Stimulated activated CD8-positive, alpha-beta memory T cell treated with anti-CD3 and anti-CD28 coated beads, Interleukin-2, amount 100 ng/mL, for 48 hours (primary cell): Measurements from ENCODE around the gene KCNQ1.

Source experiments
- DNase-seq, 2 donors: peaks; one replicate each; pipeline ENCODE4 v3.0.0-alpha.2; 2020; ENCODE audit warnings: low read depth in 2 of 2

KCNQ1 gene

DNA sequence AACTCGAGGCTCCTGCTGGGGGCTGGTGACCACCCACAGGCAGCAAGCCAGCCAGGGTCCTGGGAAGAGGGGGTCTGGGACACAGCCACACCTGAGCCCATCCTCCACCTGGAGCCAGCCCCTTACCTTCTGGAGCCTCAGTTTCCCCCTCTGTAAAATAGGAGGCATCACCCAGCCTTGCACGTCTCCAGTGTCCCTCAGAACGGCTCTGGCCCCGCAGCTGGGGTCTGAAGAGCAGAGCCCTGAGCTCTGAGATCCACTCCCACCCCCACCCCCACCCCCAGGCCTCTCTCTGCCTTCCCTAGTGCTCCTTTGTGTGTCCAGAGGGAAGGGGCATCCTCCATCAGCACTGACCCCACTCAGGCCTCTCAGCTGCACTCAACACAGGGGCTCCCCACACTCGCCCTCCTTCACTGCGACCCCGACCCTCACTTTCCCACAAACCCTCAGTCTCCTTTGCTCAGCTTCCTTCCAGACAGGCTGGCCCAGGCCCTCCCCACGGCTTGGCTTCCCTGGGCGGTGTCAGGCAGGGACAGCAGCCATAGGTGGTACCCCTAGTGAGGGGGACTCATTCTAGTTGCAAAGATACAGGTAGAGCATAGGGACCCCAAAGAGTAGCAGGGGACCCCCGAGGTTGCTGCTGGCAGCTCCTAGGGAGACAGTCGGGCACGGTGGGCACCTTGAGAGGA lies 288.3 kb downstream of the KCNQ1 start:
- no peak for DNase-seq

DNA sequence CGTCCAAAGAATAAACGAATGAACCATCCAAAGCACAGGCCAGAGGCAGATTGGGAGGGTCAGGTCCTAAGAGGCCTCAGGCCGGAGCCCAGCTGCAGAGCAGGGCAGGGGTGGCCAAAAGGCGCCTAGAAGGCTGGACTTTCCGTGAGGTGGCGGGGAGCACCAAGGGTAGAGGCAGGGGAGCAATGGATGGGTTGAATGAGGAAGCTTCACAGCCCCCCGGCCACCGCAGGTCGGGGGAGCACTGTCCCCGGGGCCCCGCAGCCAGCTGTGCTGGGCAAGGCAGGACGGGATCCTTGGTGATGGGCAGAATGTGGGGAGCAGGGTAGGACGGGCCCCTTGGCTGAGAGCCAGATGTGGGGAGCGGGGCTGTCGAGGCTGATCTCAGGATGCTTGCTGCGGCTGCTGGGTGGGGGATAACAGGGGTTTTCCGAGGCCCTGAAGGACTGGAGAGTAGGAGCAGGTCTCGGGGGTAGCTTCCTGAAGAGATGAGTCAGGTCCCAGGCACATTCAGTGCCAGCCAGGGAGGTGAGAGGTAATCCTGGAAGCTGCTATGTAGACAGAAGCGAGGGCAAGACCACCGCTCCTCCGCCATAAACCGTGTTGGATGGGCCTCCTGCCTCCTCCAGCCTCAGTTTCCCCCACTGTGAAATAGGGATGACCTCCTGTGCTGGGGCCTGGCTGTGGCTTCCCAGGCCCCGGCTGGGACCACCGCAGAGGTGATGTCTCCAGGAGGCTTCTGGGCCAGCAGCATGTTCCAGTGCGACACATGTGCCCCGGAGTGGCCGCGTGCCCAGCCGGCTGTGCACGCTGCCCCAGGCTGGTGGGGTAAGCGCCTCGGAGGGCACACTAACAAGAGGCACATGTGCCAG lies 289.6 kb downstream of the KCNQ1 start:
- DNase-seq, result no peak

- DNase-seq, result no peak
Observed at GRCh38 chr11:2735053-2735589, 290.3 kb downstream of the KCNQ1 start.

DNA sequence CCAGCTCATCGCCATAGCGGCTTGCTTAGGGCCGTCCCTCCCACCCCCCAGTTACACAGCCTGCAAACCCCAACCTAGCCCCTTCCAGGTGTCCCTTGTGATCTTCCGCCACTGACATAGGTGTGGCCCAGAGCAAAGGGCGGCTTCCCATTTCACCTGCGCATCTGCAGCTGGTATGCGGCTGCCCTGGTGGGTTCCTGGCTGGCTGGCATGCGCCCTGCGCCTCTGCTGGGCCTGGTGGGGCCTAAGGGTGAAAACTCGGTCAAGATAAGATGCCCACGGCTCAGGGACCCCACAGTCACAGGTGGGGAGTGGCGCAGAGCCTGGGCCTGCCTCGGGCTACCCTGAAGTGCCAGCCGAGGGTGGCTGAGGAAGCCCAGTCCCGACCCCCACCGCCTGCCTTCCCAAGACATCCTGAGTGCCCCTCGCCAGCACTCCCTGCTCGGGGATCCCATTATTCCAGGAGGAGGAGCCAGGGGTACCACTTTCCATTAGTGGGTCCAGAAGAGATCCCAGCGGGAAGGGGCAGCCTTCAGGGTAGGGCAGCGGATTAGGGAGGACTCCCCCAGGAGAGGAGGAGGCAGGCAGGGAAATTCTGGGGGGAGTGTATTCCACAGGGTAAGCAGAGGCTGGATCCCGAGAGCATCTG lies 291.9 kb downstream of the KCNQ1 start:
- DNase-seq, result no peak

- DNase-seq, result no peak
Observed at GRCh38 chr11:2737226-2737590, 292.4 kb downstream of the KCNQ1 start.

DNA sequence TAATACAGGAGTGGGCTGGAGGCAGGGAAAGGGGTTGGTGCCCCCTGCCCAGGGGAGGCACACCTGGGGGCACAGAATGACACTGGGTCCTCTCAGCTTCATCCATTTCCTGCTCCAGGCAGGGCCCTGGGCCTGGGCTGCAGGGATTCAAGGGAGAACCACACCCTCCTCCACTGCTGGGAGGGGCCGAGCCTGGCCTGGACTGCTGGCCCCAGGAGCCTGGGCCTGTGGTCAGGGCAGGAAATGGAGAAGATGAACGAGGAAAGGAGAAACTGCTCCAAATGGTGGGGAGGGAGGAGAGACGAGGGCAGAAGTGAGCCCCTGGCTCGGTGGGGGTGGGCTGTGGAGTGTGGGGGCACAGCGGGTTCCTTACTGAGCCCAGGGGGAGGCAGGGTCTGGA lies 293.1 kb downstream of the KCNQ1 start:
- DNase-seq, result no peak

- DNase-seq, result no peak
Observed at GRCh38 chr11:2738551-2739431, 294.0 kb downstream of the KCNQ1 start.

GRCh38 chr11:2739531-2740274 lies 294.9 kb downstream of the KCNQ1 start:
- no peak for DNase-seq

GRCh38 chr11:2740275-2740940 lies 295.6 kb downstream of the KCNQ1 start:
- DNase-seq, result no peak

DNA sequence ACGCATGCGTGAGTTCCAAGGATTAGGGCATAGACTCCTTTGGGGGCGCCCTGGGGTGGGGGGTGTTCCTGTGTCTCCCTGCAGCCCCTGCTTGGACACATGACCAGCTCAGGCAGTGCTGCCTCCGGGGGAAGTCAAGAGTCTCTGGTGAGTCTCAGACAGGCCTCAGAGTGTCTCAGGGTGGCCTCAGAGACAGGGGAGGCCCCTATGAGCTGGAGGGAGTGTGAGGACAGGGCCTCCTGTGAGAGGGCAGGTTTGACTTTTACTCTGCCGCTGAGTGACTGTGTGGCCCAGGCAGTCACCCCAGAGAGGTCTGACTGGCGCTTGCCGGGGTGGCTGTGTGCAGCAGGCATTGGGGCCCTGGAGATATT lies 296.2 kb downstream of the KCNQ1 start:
- no peak for DNase-seq

- no peak for DNase-seq
Observed at GRCh38 chr11:2741377-2742131, 296.7 kb downstream of the KCNQ1 start.

DNA sequence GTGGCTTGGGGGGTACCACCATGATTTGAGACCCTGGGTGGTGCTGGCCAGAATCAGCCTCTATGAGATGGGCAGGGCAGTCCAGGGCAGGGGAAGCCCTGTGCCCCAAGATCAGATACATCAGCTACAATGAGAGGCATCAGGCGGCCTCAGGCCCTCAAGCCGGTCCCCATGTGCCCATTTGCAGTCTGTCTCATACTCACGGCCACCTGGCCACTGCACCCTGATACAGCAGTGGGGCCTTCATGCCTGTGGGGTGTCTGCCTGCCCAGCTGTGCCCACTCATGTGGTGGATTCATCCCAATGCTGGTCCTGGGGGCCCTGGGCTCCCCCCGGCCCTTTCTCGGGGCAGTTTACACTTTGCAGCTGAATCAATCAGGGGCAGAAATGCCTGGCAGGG lies 297.4 kb downstream of the KCNQ1 start:
- no peak for DNase-seq

GRCh38 chr11:2742611-2743426 lies 298.0 kb downstream of the KCNQ1 start:
- DNase-seq, result no peak

- no peak for DNase-seq
Observed at GRCh38 chr11:2743427-2744110, 298.8 kb downstream of the KCNQ1 start.

- DNase-seq, result no peak
Observed at GRCh38 chr11:2744166-2744565, 299.4 kb downstream of the KCNQ1 start.

- DNase-seq, result no peak
Observed at GRCh38 chr11:2745511-2745910, 300.7 kb downstream of the KCNQ1 start.

- DNase-seq, result no peak
Observed at GRCh38 chr11:2746401-2747247, 301.8 kb downstream of the KCNQ1 start.
